IPS-11a (cell line): ENCODE results near the gene ADAM19.

Experiments used
- H3K4me3 ChIP-seq: one replicate; pipeline ENCODE4 v1.5.1; 2013; ENCODE audit warnings: low read depth, low read length, control low read depth

Gene ADAM19

GRCh38 chr5:157518963-157519362, 56.6 kb downstream of the ADAM19 start:
- H3K4me3 ChIP-seq: no peak overlapping the region

DNA sequence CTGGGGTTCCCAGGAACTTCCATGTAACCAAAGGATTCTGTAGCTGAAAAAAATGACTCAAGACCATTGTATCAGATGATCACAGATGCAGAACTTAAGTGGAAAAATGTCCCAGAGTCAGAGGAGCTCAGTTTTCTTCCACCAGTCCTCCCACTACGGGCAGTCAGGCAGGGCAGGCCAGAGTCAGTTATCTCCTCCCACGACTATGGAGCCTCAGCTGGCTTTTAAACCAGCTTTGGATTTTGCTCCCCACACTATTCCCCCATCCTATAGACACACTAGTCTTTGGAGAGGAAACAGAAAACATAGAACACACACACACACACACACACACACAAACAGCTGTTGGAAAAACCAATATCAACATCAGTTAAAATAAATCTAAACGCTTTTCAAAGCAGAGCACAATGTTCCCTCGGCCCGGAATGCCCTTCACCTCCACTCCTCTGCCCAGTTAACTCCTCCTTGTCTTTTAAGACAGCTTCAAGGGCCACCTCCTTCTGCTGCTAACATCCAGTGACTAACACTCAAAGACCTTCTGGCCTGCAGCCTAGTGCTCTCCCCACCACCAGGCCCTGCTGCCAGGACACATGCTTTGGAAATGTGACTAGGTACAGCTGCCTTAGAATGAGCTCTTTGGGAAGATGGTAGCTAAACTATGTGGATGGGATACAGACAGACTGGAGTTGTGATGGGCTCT, 58.8 kb downstream of the ADAM19 start:
- no peak overlapping the region for H3K4me3 ChIP-seq

DNA sequence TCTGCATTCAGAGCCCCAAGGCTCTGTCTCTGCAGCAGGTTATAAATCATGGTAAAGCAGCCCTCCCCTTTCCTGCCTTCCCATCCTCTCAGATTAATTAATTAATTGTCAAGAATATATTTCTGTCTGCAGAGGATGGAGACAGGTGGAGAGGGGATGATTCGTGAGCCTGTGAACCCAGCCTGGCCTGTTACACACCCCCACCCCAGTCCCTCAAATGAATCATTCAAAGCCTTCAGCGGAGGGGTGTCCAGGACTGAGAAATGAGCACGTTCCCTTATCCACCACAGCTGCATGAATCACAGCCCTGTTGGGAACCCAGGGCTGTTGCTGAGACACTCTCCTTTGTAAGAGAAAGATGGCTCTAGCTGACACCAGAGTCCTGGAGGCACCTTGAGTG, 59.6 kb downstream of the ADAM19 start:
- H3K4me3 ChIP-seq: no peak overlapping the region

- H3K4me3 ChIP-seq: no peak overlapping the region
Observed at GRCh38 chr5:157514974-157515373, 60.6 kb downstream of the ADAM19 start.

GRCh38 chr5:157513182-157513581, 62.4 kb downstream of the ADAM19 start:
- H3K4me3 ChIP-seq: no peak overlapping the region

- no peak overlapping the region for H3K4me3 ChIP-seq
Observed at GRCh38 chr5:157511651-157512644, 63.6 kb downstream of the ADAM19 start.

DNA sequence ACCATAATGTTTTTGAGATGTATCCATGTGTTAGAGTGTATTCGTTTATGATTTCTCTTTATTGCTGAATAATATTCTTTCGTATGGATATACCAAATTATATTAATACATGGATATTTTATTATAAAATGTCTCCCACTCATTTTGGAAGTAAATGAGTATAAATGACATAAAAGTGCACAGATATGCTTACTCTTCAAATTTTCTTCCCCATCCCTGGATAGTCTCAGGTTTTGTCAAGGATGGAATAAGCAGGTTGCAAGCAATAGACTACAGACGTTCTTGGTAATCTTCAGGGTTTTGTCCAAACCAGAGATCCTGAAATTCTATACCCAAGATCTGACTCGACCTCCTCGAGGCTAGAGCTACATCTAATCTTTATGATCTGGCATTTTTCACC, 64.9 kb downstream of the ADAM19 start:
- no peak overlapping the region for H3K4me3 ChIP-seq

DNA sequence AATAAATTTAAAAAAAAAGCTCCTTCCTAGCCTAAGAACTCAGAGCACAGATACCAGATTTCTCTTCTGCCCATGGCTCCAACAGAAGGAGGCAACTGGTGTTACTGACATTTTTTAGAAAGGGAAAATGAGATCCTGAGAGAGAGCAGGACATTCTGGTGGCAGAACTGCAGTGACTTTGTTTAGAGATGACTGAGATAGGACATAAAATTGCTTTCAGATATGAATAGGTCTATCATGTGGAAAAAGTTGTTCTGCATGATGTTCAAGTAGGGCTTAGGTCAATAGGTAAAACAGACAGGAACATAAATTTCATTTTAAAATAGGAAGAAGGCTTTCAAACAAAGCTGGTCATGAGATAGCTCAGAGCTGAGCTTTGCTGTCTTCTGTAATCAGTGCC, 66.0 kb downstream of the ADAM19 start:
- H3K4me3 ChIP-seq: no peak overlapping the region

DNA sequence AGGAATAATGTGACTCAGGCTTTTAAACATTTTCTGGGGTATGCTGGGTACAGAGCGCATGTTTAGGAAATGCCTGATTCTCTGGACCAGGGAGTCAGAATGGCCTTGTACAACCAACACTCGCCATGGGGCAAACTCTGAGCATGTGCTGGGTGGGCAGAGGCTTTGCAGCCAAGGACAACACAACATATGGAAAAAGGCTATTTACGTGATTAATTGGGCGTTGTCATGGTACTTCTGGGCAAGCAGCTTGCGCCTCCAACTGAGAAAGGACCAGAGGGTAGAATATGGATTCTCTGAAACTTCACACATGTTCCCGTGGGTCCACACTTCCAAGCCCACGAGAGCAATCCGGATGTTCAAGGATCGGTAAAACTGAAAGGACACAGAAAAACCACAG, 66.5 kb downstream of the ADAM19 start:
- no peak overlapping the region for H3K4me3 ChIP-seq

GRCh38 chr5:157506981-157507780, 68.4 kb downstream of the ADAM19 start:
- H3K4me3 ChIP-seq: no peak overlapping the region

- H3K4me3 ChIP-seq: no peak overlapping the region
Observed at GRCh38 chr5:157506066-157506590, 69.4 kb downstream of the ADAM19 start.

GRCh38 chr5:157505496-157505895, 70.1 kb downstream of the ADAM19 start:
- no peak overlapping the region for H3K4me3 ChIP-seq

DNA sequence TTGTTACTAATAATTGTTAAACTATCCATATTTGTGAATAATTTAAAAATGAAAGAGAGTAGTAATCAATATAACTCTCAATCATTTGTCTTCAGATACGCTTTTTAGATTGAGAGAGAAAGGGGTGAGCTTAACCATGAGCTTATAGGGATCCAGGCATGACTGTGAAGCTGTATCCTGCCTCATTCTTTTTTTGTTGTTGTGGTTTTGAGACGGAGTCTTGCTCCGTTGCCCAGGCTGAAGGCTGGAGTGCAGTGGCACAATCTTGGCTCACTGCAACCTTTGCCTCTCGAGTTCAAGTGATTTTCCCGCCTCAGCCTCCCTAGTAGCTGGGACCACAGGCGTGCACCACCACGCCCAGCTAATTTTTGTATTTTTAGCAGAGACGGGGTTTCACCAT, 71.5 kb downstream of the ADAM19 start:
- no peak overlapping the region for H3K4me3 ChIP-seq

GRCh38 chr5:157502143-157502647, 73.4 kb downstream of the ADAM19 start:
- H3K4me3 ChIP-seq: no peak overlapping the region

DNA sequence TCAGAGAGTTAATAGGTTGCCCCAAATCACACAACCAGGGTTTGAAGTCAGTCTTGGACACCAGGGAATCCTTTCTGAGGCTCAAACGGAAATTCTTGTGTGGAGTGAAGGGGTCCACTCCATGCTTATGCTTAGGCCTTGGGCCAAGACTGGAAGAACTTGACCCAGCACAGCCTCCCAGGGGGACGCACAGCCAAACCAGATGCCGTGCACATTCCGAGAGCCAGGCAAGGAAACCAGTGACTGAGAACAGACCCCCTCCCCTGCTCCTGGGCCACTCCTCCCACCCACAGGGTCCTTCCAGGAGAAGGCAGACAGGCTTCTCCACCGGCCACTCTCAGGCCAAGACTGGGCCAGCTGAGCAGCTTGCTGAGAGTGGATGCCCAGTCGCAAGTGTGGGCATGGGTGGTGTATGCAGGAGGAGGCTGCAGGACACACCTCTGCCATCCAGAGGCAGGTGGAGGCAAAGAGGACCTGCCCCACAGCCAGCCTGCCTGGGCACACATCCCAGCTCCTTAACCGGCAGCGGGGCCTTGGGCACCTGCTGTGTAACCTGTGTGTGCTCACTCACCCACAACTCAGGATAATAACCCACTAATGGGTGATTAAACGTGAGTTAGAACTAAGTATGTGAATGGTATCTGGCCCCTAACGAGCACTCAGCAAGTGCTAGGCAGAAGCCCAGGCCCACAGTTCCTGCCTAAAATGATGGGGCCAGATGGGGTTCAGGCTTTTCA, 77.5 kb downstream of the ADAM19 start:
- H3K4me3 ChIP-seq: no peak overlapping the region

DNA sequence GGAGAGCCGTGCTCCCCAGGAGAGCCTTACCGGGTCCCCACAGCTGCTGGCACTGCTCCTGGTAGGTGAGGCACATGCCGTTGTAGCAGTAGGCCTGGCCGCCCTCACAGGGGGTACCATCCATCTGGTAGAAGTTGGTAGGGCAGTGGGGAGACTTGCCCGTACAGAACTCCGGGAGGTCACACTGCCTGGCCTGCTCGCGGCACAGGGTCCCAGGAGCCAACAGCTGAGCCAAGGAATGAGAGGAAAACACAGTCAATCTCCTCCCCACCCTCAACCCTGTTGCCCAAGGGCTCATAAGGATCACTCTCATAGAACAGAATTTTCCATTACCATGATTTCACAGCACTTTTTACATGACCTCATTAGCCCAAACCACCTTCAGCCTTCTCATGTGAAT, 78.7 kb downstream of the ADAM19 start:
- no peak overlapping the region for H3K4me3 ChIP-seq

DNA sequence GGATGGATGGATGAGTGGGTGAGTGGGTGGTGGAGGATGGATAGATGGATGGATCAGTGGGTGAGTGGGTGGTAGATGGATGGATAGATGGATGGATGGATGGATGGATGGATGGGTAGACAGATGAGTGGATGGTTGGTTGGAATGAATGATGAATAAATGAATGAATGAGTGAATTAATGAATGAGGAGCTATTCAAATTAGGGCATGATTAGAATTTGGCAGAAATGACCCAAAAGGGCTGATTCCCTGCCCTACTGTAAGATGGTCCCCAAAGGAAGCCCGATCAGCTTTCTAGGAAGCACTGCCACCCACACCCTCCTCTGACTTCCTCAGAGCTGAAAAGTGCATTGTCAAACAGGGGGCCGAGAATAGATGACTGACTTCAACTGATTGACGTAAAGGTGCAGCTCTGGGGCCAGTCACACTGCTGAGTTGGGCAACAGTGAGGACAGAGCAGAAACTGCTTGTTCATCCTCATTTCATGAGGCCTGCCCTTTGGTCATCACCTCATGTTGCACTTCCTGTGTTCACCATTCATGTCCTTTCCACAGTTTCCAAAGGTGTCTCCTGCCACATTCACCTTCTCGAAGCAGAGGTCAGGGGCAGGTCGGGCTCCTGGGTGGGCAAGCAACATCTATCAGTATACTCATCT, 81.3 kb downstream of the ADAM19 start:
- H3K4me3 ChIP-seq: no peak overlapping the region

DNA sequence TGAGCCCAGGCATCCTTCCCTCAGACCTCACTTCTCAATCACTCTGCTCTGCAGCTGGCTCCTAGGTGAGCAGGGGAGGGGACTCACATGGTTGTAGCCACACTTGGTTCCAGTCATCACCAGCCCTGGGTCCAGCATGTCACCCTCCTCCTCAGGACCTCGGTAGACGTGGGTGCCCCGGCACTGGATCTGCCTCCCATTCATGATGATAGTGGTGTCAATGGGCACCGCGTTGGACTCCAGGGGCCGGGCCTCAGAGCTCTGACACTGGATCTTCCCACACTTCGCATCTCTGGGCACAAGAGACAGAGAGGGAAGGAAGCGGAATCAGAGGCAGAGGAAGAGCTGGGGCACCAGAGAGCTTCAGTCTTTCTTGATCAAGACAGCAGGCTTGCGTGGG, 82.7 kb downstream of the ADAM19 start:
- no peak overlapping the region for H3K4me3 ChIP-seq

GRCh38 chr5:157491471-157491995, 84.0 kb downstream of the ADAM19 start:
- no peak overlapping the region for H3K4me3 ChIP-seq
